Activated T-cell treated with anti-CD3 and anti-CD28 coated beads for 48 hours (primary cell): ENCODE results near the gene NDUFB7.
A peak's percentile ranks its signal among the peaks of the same experiment; 100 is the strongest.
"Not testable (repeated sequence)": the region's sequence is repeated elsewhere in the genome, so short reads cannot be mapped to it uniquely, and the experiment has no call there.

Experiments used
- DNase-seq: peaks from one replicate; pipeline ENCODE4 v3.0.0-alpha.2; 2020; ENCODE audit warnings: low read depth

Gene NDUFB7

DNA sequence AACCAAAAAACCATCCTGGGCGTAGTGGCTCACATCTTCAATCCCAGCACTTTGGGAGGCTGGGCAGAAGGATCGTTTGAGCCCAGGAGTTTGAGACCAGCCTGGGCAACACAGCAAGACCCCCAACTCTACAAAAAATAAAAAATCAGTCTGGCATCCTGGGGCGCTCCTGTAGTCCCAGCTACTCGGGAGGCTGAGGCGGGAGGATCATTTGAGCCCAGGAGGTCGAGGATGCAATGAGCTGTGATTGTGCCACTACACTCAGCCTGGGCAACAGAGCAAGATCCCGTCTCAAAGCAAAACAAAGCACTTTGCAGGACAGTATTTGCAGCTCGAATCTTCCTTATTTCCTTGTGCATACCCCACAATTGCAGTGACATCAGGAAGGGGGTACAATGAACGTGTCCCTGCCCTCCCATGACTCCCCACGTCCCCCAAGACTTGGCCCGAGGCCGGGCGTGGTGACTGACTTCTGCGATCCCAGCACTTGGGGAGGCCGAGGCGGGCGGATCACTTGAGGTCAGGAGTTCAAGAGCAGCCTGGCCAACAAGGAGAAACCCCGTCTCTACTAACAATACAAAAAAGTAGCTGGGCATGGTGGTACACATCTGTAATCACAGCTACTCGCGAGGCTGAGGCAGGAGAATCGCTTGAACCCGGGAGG is 870 bp downstream of the NDUFB7 start:
- no peak for DNase-seq

DNA sequence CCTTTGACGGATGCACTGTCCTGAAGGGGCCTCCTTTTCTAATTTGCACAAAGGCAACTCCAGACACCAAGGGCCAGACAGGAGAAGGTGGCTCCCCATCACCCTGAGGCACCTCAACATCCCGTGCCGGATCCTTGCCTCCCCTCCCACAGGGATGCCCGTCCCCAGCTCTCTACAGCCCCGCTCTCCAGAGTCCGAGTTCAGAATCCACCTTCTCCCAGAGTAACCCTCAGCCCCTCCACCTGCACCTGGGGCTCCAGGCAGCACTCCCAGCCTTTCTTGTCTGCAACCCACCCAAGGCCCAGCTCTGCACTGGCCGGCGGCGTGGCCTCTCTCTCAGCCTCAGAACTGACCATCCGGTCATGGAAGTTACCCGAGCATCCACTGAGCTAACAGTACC is 4.8 kb downstream of the NDUFB7 start:
- no peak for DNase-seq

DNA sequence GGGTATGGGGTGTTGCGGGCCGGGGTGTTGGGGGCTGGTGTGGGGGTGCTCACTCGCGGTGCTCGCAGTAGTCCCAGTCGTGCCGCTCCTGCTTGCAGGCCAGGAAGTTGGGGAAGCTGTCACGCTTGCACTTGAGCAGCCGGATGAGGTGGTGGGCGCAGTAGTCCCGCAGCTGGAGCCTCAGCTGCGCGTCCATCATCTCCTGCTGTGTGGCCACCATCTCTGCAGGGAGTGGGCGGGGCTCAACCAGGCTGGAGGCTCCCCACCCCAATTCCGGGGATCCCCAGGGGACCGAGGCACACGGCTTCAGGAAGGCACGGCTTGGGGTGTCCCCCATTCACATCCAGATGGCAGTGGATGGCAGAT is 5.2 kb downstream of the NDUFB7 start:
- no peak for DNase-seq

DNA sequence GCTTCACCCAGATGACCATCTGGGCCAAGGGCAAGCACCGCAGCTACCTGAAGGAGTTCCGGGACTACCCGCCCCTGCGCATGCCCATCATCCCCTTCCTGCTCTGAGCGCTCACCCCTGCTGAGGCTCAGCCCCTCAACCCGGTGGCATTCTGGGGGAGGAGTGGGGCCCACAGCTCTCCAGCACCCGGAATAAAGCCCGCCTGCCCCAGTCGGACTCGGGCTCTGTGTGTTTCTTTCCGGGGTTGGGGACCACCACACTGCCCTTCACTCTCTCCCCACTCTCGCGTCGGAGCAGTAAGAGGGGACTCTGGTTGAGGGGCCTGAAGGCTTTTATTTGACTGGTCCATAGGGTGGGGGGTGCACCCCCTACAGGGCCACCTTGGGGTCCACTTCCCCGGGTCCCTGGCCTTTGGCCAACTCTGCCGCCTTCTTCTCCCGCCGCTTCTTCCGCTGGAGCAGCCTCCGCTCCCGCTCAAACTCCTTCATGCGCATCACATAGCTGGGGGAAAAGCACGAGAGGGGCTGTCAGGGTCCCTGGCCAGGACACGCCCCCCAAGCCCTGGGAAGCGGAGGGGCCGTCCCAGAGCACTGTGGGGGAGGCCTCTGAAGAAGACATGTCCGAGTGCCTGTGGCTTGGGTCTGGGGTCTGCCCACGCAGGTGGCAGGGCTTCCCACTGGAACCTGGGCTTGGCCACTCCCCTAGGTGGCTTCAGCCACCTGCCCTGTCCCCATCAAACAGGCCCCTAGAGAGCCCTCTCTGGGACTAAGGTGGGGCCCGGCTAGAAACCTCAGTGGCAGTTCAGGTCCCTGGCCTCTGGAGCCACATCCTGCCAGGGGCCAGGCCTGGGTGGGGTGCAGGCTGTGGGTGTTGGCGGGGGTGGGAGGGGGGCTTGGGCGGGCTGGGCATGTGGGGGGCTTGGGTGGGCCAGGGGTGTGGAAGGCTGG is 5.8 kb downstream of the NDUFB7 start:
- no peak for DNase-seq

DNA sequence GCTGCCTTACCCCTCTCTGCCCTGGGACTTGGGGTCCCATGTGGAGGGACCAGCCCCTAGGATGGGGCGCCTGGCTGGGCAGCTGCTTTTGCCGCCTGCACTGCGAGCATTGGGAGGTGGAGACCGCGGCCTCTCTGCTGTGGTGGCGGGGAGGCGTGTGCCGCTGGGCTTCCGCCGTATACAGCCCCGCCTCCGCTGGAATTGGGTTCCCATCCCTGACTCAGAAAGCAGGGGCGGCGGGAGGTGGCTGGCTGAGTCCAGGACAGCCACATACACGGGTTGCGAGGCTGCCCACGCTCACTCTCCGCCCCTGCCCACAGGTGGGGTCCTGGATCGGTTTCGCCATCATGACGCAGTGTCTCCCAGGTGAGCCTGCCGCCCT is 6.6 kb downstream of the NDUFB7 start:
- no peak for DNase-seq

DNA sequence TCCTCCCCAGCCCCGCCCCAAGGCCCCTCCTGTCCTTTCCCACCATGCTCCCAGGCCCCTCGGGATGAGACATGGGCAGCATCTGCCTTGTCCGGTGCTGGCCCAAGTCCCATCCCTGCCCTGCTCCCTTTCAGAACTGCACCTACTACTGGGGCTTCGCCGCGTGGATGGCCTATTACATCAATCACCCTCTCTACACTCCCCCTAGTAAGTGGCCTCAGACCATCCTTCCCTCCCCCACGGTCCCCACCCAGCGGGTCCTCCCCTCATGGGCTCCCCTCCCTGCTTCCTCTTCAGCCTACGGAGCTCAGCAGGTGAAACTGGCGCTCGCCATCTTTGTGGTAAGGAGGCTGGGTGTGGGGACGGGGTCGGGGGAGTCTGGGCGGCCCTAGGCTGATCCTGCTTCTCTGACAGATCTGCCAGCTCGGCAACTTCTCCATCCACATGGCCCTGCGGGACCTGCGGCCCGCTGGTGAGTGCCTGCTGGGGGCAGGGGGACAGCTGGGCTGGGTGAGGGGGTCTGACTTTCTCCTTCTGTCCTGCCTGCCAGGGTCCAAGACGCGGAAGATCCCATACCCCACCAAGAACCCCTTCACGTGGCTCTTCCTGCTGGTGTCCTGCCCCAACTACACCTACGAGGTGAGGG is 7.1 kb downstream of the NDUFB7 start:
- not testable (repeated sequence) for DNase-seq

DNA sequence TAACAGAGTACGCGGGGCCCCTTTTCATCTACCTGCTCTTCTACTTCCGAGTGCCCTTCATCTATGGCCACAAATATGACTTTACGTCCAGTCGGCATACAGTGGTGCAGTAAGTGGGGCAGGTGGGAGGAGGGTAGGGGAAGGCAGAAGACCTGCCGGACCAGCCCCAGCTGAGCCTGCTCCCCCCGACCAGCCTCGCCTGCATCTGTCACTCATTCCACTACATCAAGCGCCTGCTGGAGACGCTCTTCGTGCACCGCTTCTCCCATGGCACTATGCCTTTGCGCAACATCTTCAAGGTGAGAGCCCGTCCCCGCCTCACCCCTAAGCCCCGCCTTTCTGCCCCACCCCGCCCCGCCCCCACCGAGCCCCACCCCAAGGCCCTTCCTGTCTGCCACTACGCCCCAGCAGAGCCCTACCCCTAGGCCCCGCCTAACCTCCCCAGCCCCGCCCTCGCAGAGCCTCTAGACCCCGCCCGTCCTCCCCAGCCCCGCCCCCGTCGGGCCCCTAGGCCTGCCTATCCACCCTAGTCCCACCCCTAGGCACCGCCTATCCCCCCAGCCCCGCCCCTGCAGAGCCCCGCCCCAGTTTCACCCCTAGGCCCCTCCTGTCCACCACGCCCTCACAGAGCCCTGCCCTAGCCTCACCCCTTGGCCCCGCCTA is 7.7 kb downstream of the NDUFB7 start:
- DNase-seq = peak; percentile 73

DNA sequence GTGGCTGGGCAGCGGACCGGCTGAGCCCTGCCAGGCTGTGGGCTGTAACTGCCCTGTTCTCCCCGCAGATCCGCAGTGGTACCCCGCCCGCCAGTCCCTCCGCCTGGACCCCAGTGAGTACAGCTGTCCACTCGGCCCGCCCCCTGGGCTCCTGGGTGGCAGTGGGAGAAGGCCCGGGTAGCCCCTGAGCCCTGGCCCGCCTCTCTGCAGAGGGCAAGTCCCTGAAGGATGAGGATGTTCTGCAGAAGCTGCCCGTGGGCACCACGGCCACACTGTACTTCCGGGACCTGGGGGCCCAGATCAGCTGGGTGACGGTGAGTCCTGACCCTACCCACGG is 8.3 kb downstream of the NDUFB7 start:
- no peak for DNase-seq

DNA sequence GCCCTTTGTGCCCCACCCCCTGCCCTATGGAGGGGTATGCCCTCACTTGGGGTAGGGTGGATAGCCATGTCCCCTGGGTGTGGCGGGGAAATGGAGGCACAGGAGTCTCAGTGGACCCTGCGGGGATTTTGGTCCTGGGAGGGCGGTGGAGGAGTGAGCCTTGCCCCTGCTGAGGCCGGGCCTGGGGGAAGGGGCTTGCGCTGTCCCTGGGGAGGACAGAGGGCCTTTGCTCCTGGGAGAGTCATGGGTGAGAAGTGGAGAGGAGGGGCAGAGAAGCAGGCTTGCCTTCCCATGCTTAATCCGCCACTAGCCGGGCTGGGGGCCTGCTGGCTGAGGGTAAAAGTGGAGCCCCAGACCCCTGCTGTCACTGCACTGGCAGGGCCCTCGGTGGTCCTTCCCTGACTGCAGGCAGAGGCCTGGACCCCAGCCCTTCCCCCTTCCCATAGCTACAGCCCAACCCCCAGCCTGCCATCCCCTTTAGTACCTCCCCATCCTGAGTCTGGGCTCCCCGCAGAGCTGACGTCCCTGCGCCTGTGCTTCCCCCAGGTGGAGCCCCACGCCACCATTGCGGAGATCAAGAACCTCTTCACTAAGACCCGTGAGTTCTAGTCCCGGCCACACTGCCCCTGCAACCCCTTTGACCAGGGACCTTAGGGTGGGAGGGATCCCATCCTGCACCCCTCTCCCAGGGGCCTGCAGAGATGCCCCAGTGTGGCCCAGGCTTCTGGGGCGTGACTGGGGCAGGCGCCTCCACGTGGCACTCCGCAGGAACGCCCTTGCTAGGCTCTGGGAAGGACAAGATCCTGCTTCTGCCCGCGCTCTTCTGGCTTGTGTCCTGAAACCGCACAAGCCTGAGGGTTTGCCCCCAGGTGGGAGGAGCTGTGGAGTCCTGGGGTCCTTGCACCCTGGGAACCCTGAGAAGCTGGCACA is 8.9 kb downstream of the NDUFB7 start:
- no peak for DNase-seq

DNA sequence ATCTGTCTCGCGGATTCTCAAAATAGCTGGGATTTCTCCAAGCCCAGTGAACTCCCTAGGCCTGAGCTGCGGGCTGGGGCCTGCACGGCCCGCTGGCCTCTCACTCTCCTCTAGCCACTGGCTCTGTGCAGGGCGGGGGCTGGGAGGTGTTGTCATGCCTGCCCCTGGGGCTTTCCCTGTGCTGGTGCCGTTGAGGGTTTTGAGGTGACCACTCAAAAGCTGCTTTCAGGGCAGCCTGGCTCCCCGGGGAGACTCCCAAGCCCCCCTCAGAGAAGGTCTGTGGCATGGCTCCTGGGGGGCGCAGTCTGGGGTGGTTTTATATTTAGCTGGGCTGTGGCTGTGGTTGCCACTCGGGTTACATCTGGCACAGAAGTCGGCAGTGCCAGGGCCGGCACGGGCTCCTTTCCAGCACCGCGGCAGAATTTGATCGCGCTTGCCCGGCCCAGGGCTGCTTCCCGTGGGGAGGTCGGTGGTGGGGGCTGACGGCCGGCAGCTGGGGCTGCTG is 10.0 kb downstream of the NDUFB7 start:
- no peak for DNase-seq

DNA sequence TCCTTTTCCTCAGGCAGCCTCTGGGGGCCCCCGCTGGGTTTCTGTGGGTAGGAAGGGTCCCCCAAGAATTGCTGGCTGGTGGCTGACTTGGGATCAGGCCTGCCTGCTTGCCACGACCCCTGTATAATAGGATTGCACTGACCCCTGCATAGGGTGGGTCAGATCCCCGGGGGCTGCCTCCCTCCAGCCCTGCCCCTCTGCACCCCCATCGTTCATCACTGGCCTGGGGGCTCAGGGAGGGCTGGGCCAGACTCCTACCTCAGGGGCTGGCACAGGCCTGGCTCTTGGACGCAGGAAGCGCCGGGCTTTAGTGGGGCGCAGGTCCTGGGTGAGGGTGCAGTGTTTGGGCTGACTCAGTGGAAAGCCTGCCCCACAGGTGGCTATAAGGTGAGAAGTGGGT is 10.6 kb downstream of the NDUFB7 start:
- DNase-seq = no peak

DNA sequence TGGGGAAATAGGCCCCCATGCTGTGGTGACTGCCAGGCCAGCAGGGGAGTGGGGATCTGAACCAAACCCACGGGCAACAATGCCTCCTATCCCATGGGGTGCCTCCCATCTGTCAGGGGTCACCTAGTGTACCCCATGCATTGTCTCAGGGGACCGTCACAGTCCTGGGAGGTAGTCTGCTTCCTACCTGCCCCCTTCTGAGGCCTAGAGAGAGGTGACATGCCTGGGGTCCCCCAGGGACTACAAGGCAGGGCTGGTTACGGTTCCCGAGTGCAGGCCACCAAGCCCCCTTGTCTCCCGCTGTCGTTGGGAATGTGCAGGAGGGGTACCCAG is 11.1 kb downstream of the NDUFB7 start:
- no peak for DNase-seq

DNA sequence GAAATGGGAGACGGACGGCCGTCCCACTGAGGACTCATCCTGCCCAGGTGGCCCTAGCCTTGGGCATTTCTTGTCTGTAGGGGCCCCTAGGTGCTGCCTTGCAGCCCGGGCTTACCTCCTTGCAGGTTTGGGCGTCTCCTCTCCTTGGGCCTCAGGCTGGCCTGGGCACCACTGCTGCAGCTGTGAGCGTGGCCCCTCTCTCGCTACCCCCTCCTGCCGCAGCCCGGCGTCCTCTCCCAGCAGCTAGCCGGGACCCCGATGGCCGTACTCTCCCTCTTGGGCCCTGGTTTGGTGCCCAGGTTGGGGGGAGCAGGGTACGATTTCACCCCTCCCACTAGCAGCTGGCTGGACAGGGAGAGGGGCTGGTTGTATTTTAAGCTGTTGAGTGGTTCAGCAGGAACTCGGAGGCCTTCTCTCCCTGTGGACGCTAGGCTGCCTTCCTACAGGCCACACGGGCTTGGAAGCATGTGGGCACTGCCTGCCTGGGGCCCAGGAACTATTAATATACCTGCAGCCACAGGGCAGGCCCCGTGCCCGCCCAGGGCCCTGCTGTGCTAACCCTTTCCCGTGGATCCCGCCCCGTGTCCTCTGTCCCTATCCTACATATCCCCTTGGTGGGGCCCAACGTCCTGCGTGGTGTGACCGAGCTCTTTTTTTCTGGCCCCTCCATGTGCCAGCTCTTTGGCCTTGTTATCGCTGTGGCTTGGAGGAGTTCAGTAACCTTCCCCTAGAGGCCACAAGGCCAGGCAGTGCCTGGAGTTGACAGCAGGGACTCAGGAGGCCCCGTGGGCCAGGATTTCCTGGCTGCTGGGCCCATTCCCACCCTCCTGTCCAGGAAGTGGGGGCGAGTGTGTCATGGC is 11.7 kb downstream of the NDUFB7 start:
- DNase-seq = no peak

DNA sequence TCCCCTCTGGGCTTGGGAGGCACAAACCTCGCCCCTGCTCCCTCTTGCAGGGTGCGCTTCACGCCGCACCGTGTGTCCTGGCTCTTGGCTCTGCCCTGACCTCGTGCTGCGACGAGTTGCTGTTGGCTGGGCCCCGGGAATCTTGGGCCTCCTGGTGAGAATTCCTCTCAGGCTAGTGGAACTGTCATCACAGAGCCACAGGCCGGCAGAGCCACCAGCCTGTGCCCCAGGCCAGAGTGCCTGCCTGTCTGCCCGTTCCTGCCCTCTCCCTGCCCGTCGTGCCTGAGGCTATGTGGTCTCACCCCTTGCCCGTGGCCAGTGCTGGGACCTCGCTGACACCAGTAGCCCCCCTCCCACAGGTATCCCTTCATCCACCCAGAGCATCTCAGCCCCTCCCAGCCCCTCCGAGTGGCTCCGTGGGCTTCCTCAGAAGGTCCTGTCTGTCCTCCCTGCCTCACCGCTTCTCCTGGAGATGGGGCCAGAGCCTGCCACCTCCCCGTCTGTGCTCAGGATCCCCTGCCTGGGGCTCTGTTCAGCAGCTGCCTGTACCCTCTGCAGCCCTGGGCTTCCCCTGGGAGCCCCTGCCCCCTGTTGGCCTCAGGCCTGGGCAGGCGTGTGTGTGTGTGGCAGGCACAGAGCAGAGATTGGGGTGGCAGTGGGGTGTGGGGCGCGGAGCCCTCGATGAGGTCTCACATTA is 13.3 kb downstream of the NDUFB7 start:
- no peak for DNase-seq

DNA sequence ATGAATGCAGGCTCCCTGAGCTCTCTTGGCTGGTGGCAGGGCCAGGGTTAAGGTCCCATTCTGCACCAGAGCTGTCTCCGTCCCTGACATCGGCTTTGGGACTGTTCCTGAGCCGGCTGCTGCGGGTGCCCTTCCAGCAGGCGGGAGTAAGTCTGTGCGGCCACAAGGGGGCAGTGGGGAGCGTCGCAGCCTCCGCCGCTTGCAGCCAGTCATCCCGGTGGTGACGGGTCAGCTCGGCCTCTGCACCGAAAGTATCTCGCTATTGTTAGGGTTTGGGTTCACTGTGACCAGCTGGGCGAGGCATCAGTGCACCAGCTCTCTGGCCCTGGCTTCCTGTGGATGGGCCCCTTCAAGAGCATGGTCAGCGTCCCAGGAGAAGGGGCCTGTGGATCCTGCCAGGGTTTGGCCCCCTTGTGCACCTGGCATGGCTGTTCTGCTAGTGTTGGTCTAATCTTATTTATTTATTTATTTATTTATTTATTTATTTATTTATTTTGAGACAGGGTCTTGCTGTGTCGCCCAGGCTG is 15.1 kb downstream of the NDUFB7 start:
- DNase-seq = peak; percentile 80

DNA sequence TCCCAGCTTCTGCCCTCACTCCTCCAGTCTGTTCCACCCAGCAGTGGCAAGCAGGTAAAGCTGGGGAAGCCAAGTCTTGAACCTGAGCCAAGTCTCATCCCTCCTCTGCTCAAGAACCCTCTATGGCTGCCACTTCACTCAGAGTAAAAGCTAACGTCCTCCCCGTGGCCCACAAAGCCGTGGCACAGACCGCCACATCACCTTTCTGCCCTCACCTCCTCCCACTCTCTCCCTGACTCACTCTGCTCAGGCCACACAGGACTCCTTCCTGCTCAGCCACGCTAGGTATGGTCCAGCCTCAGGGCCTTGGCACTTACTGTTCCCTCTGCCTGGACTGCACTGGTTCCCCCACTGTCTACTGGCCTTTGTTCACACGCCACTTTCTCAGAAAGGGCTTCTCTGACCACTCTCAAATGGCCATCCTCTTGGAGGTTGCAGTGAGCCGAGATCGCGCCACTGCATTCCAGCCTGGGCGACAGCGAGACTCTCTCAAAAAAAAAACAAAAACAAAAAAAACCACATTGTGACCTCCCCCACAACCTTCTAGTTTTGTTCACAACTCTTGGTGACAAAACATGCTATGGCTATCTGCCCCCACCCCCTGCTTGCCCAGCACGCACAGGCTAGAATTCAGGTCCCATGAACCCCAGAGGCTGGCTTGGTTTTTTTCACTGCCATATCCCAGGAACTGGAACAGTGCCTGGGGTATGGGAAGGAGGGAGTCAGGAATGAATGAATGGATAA is 15.8 kb downstream of the NDUFB7 start:
- peak; percentile 30 for DNase-seq

DNA sequence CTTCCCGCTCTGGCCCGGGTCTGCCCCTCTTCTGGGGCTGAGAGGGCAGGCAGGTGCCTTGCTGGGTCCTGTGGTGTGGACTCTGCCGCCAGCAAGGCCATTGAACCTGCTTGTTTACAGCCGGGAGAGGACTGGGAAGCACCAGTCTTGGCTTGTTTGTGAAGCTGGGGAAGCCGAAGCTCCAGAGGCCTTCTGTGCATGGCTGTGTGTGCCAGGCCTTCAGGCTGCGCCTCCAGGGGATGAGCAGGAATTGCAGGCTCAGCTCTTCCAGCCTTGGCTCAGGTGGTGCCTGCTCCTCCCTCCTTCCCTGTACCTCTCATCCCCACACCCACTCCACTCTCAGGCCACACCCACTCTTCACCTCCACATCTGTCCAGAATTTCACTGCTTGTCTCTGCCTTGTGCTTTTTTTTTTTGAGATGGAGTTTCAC is 17.5 kb downstream of the NDUFB7 start:
- no peak for DNase-seq

DNA sequence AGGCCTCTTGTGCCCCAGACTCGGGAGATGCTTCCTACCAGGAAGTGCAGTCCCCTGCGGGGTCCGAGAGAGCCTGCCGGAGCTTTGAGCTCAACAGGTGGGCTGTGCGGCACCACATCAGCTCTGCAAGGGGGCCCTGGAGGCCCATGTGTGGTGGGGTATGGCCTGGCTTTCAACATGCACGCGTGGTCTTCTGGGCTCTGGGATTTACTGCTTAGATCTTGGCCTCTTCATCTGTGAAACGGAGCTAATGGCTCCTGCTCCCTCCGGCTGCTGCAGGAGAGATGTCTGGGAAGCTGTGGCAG is 18.0 kb downstream of the NDUFB7 start:
- DNase-seq = no peak
